Smooth muscle cell (in vitro differentiated cells): ENCODE results near the gene MYO18A. TPM values are rescaled to one million over a fixed set of nuclear protein-coding genes. Genes with fewer than 3 reads are reported as not detected.

Experiments
- DNase-seq: peaks from one replicate; lab custom pipeline; 2025; ENCODE audit not compliant: unreplicated experiment; lab: John Stamatoyannopoulos, UW
- H2AFZ ChIP-seq: fragments of 200-600 bp; sonication (generic); 2 replicates; pipeline ENCODE4 v1.6.0; 2016; ENCODE audit warnings: antibody characterized with exemption, low read depth, mild to moderate bottlenecking
- H3F3A ChIP-seq: fragments of 200-600 bp; sonication (generic); 2 replicates; pipeline ENCODE4 v1.6.0; 2017; ENCODE audit warnings: antibody characterized with exemption, low read depth
- H3K27ac ChIP-seq: fragments of 200-600 bp; sonication (generic); 2 replicates; pipeline ENCODE4 v1.5.1; 2016; ENCODE audit warnings: low read depth, mild to moderate bottlenecking
- H3K27me3 ChIP-seq: fragments of 200-600 bp; sonication (generic); 2 replicates; pipeline ENCODE4 v1.6.1; 2016; ENCODE audit warnings: low read depth, mild to moderate bottlenecking
- H3K36me3 ChIP-seq: fragments of 200-600 bp; sonication (generic); 2 replicates; pipeline ENCODE4 v1.5.1; 2016; ENCODE audit warnings: low read depth
- H3K4me1 ChIP-seq: fragments of 200-600 bp; sonication (generic); 2 replicates; pipeline ENCODE4 v1.5.1; 2016; ENCODE audit warnings: low read depth
- H3K4me2 ChIP-seq: fragments of 200-600 bp; sonication (generic); 2 replicates; pipeline ENCODE4 v1.6.0; 2016; ENCODE audit warnings: mild to moderate bottlenecking
- H3K4me3 ChIP-seq: fragments of 200-600 bp; sonication (generic); 2 replicates; pipeline ENCODE4 v1.5.1; 2016; ENCODE audit warnings: mild to moderate bottlenecking
- H3K79me2 ChIP-seq: fragments of 200-600 bp; sonication (generic); 2 replicates; pipeline ENCODE4 v1.6.0; 2016; ENCODE audit warnings: low read depth, mild to moderate bottlenecking
- H3K9ac ChIP-seq: fragments of 200-600 bp; sonication (generic); 2 replicates; pipeline ENCODE4 v1.6.0; 2016; ENCODE audit warnings: low read depth
- H3K9me3 ChIP-seq: fragments of 200-600 bp; sonication (generic); replicated peaks from 2 replicates; pipeline ENCODE4 v1.5.1; 2016; ENCODE audit warnings: low read depth
- H4K20me1 ChIP-seq: fragments of 200-600 bp; sonication (generic); 2 replicates; pipeline ENCODE4 v1.6.0; 2016; ENCODE audit warnings: low read depth
- WGBS: methylation state at CpG from one replicate; pipeline ENCODE4 v1.1.7; 2016; ENCODE audit warnings: low lambda C conversion rate; 5-methylcytosine and 5-hydroxymethylcytosine counted together
- polyA plus RNA-seq: library from polyadenylated mRNA; unstranded; fragments of >200 nt; fragmentation: Nextera tagmentation; extraction: Ambion mirVana; gene quantifications from 2 replicates; pipeline ENCODE4 v1.2.1, GENCODE V29; 2016
- total RNA-seq: library from RNA; depleted of rRNA; stranded (reverse); fragments of >200 nt; gene quantifications from 2 replicates; pipeline ENCODE4 v1.2.3, GENCODE V29; 2014
- TF ChIP-seq, protein P1 (sequence below): fragments of 200-600 bp; sonication (generic); IDR thresholded peaks from 2 replicates; pipeline ENCODE4 v1.5.1; 2017; ENCODE audit warnings: borderline replicate concordance, mild to moderate bottlenecking, antibody characterized with exemption; ENCODE audit not compliant: insufficient read depth, poor library complexity, severe bottlenecking

MYO18A gene
- total and polyA plus RNA-seq, 2 experiments from 2014 or later: 18.0 to 22.1 TPM

DNA sequence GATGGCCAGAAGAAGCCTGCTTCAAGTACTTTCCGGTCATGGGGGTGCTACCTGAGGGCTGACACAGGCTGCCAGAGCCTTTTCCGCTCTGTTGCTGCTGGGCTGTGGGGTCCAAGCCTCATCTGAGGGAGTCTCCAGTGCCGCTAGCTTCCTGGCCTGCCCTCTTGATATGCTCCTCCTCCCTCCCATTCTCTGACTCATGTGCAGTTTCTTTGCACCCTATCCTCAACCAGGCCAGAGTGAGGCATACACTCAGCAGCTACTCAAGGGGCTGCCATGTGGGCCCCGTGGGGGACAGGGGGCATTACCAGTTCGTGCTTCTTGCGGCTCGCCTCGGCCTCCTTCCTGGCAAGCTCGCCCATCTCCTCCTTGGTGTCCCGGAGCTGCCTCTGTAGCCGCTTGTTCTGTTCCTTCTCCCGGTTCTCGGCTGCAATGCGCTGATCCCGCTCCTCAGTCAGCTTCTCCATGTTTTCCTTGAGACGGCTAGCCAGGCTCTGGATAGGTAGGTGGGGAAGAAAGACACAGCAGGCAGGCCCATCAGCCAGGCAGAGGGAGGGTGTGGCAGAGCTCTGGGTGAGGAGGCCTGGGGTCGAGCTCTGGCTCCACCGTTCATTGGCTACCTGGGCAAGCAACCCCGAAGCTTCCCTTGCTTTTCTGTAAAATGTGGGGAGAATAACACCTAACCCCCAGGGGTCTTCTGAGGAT, 93.4 kb downstream of the MYO18A start:
- no peaks in the 10 kb centered on the region for H3K36me3 ChIP-seq
- 91% methylated on average over 19 of the region's 19 CpGs for WGBS
- H3F3A ChIP-seq: no peaks in the 10 kb centered on the region
- H3K9me3 ChIP-seq: no peaks in the 10 kb centered on the region
- no peak overlapping the region for H3K27ac ChIP-seq
- no peak overlapping the region for H3K9ac ChIP-seq
- no peak overlapping the region for H3K4me2 ChIP-seq
- TF ChIP-seq, protein P1, sequence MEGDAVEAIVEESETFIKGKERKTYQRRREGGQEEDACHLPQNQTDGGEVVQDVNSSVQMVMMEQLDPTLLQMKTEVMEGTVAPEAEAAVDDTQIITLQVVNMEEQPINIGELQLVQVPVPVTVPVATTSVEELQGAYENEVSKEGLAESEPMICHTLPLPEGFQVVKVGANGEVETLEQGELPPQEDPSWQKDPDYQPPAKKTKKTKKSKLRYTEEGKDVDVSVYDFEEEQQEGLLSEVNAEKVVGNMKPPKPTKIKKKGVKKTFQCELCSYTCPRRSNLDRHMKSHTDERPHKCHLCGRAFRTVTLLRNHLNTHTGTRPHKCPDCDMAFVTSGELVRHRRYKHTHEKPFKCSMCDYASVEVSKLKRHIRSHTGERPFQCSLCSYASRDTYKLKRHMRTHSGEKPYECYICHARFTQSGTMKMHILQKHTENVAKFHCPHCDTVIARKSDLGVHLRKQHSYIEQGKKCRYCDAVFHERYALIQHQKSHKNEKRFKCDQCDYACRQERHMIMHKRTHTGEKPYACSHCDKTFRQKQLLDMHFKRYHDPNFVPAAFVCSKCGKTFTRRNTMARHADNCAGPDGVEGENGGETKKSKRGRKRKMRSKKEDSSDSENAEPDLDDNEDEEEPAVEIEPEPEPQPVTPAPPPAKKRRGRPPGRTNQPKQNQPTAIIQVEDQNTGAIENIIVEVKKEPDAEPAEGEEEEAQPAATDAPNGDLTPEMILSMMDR: no peak
- H2AFZ ChIP-seq: no peak overlapping the region
- H3K27me3 ChIP-seq: no peaks in the 10 kb centered on the region
- H3K4me3 ChIP-seq: no peak overlapping the region
- no peaks in the 10 kb centered on the region for H4K20me1 ChIP-seq
- peaks cover 7% of the 10 kb centered on the region for H3K4me1 ChIP-seq
- DNase-seq: no peak
- H3K79me2 ChIP-seq: no peaks in the 10 kb centered on the region

GRCh38 chr17:29085223-29085622, 95.0 kb downstream of the MYO18A start:
- no peak overlapping the region for H2AFZ ChIP-seq
- H3F3A ChIP-seq: no peaks in the 10 kb centered on the region
- no peaks in the 10 kb centered on the region for H3K79me2 ChIP-seq
- H3K9ac ChIP-seq: no peak overlapping the region
- no peaks in the 10 kb centered on the region for H3K9me3 ChIP-seq
- no peak overlapping the region for H3K4me3 ChIP-seq
- H3K36me3 ChIP-seq: no peaks in the 10 kb centered on the region
- TF ChIP-seq, protein P1: no peak
- no peak overlapping the region for H3K4me2 ChIP-seq
- DNase-seq: no peak
- no peak overlapping the region for H3K27ac ChIP-seq
- H3K4me1 ChIP-seq: peaks cover 7% of the 10 kb centered on the region
- no peaks in the 10 kb centered on the region for H3K27me3 ChIP-seq
- no peaks in the 10 kb centered on the region for H4K20me1 ChIP-seq
- 93% methylated on average over 12 of the region's 12 CpGs for WGBS

DNA sequence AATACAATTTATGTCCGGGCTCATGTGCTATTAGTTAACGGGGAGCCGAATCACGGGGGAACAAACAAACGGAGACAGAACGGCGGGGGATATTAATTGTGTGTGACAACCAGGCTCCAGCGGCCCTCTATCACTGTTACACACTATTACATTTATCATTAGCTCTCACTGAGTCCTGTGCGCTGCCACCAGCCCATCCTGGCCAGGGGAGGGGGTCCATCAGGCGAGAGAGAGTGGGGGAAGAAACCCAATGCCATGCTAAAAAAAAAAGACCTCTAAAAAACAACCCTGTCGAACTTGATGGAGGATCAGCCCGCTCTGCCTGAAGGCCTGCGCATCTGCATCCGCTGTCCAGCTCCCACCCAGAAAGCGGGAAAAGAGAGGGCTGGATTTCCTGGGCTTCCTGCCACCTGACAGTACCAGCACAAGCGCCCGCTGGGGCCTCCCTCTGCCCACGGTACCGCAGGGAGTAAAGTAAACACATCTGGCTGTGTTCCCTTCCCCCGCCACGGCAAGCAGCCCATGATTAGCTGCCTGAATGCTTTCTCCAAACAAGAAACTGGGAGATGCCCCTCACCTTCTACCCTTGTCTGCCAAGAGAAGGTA, 95.6 kb downstream of the MYO18A start:
- TF ChIP-seq, protein P1: no peak
- H3K27ac ChIP-seq: no peak overlapping the region
- no peaks in the 10 kb centered on the region for H3F3A ChIP-seq
- H3K27me3 ChIP-seq: no peaks in the 10 kb centered on the region
- H3K4me3 ChIP-seq: no peak overlapping the region
- H3K9me3 ChIP-seq: no peaks in the 10 kb centered on the region
- no peaks in the 10 kb centered on the region for H3K36me3 ChIP-seq
- H3K4me1 ChIP-seq: peaks cover 7% of the 10 kb centered on the region
- no peak overlapping the region for H2AFZ ChIP-seq
- no peak for DNase-seq
- no peak overlapping the region for H3K9ac ChIP-seq
- WGBS: 74% methylated on average over 21 of the region's 21 CpGs
- no peak overlapping the region for H3K4me2 ChIP-seq
- H4K20me1 ChIP-seq: no peaks in the 10 kb centered on the region
- no peaks in the 10 kb centered on the region for H3K79me2 ChIP-seq
